Measurements from ENCODE around the gene AFTPH.
A peak's percentile ranks its signal among the peaks of the same experiment; 100 is the strongest.
"Not testable (repeated sequence)": the region's sequence is repeated elsewhere in the genome, so short reads cannot be mapped to it uniquely, and the experiment has no call there.

Gene AFTPH

DNA sequence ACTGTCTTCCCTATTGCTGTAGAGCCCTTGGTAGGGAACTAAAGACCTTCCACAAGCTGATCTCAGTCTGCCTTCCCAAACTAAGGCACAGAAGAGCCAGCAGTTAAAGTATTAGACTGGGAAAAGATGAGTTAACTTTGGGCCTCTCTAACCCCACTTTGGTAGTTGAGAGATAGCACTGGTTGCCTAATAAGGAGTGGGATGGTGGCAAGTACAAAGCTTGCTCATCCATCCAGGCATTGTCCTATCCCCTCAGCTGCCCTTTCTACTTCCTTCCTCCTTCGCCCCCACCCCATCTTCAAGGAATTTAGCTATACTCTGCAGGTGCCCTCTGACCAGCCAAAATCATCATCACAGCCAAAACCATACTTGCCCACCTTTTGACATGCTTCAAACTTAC, 22.2 kb upstream of the AFTPH start:
- DNase-seq = no peak

DNA sequence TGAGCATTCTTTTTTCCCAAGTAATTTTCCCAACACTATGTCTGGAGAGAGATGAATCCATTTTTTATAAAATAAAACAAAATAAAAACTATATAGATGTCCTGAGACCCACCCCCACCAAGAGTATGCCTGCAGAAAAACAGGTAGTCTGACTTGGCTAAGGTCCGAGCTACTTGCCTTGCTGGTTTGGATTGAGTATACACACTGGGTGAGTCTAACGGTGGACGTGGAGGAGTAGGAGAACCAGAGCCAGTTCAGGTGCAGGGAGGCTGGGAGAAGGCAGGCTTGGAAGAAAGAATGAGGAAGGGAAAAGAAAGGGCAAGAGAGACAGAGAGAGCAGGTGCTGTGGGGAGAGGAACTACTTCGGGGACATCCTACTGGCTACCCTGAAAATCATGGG, 21.3 kb upstream of the AFTPH start:
- no peak for DNase-seq

DNA sequence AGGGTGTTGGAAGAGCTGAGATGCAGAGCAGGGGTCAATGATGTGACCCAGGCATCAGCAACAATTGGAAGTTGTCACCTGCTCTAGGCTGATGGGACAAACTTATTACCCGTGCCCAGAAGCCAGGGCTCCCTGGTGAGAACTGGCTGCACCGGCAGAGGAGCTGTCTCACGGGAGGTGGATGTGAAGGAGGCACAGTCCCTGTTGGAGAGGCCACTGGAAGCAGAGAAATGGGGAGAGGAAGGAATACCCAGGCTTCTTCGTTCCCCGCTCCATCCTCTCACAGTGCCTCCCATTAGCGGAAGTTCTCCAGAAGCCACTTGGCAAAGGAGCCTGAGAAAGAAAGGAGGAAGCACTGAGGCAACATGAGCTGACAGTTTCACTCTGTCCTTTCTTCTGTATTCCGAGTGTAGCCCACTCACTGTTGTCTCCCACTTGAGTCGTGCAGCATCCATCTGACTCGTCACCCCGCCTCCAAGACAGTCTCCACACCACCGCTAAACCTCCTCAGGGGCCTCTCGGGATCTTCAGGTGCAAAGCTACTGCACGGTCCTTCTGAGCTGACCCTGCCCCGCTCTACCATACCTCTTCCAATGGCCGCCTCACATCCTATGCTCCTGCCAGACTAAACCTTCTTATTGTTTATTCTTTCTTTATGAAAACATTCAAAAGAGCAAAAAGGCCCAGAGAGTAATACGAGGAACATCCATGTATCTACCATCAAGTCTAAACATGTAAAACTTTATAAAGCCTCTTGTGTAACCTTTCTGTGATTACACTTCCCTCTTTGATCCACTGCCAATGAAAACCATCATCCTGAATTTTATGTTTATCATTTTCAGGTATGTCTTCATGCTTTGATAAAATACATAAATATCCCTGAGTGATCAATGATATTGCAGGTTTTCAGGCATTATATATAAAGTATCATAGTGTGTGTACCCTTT, 19.1 kb upstream of the AFTPH start:
- no peak for DNase-seq

- no peak for DNase-seq
Measured at GRCh38 chr2:64506686-64507085, 17.4 kb upstream of the AFTPH start.

GRCh38 chr2:64514008-64514407, 10.1 kb upstream of the AFTPH start:
- no peak for DNase-seq

GRCh38 chr2:64515086-64515485, 9.0 kb upstream of the AFTPH start:
- DNase-seq = no peak

GRCh38 chr2:64516651-64517510, 7.2 kb upstream of the AFTPH start:
- DNase-seq = no peak

DNA sequence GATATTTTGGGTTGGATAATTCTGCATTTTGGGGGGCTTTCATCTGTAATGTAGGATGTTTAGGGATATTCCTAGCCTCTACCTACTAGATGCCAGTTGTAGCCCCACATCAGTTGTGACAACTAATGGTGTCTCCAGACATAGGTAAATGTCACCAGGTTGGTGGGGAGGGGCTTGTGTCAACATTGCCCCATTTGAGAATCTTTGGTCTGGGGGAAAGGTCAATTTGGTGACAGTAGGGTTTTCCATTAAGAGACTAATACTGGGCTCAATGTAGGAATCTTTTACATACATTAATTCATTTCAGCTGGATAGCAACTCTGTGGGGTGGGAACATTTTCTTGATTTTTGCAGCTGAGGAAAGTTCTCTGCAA, 6.6 kb upstream of the AFTPH start:
- DNase-seq = no peak

- peak; percentile 66 for DNase-seq
Measured at GRCh38 chr2:64522843-64523428, 1.2 kb upstream of the AFTPH start.

DNA sequence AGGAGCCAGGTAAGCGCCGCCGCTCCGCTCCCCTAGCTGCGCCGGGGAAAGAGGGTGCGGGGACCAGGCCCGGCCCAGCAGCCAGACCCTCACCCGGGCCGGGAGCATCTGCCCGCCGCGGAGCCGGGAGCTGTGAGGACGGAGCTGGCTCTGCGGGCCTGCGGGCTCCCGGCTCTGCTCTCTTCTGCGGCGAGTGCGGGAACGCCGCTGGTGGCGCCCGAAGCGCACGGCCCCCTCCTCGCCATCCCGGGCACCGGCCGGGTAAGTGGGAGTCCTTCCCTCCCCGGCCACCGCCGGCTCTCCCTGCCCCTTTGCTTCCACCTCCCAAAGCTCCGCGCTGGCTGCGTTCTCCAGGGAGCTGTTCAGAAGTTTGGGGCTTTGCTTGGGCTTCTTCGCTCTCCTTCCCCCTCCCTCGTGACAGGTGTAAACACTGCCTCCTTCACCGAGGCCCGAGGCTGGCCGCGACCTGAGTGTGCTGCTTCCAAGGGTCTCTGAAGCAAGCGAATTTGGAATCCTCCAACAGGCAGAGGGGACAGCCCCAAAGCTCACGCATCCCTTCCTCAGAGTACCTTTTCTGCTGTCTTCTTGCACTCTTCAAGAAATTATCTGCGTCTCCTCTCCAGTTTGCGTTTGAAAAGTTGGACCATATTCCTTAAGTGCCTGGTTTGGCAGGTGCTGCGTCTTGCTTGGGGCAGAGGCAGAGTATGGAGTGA, 632 bp downstream of the AFTPH start:
- DNase-seq = peak; percentile 18

GRCh38 chr2:64525317-64525613, 1.1 kb downstream of the AFTPH start:
- DNase-seq = peak; percentile 13

DNA sequence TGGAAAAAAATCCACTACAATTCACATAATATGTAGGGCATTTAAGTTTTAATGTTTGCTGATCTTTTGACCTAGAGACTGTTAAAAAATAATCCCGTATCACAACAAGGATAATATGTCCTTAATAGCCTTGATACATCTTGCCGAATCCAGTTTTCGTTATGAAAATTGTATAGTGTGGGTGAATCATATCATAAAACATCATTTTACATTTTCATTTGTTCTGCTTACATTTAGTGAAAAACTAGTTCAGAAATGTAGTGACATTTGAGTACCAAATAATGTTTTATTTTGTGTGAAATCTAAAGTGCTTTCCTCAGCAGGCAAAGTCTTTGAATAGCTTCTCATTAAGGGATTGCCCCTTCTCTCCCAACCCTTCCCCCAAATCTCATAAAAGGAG, 1.9 kb downstream of the AFTPH start:
- no peak for DNase-seq

DNA sequence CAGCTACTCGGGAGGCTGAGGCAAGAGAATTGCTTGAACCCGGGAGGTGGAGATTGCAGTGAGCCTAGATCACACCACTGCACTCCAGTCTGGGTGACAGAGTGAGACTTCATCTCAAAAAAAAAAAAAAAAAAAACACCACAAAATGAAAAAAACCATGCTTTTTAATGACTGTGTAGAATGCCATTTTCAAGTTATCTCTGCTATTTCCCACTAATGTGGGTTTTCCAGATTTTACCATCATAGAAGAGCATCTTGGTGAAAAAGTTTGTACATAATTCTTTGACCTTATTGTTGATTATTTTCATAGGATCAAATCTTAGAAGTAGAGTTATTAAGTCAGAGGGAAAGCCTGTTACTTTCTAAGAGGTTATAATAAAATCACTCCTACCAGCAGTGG, 6.8 kb downstream of the AFTPH start:
- not testable (repeated sequence) for DNase-seq

DNA sequence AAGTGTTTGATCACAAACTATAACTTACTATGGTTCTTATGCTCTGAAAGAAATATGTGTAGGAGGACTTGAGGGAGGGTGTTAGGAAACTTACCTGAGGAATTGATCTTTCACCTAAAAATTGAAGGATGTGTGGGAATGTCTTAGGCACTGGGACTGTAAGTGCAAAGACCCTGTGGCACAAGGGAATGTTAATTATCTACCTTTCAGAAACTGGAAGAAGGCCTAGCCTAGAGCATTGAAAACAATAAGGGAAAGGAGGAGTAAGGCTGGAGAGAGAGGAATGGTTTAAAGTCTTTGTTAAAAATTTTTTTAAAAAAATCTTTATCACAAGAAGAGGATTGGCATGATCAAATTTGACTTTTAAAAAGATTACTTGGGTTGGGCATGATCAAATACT, 7.9 kb downstream of the AFTPH start:
- DNase-seq = no peak

- no peak for DNase-seq
Measured at GRCh38 chr2:64533882-64534281, 9.8 kb downstream of the AFTPH start.

- DNase-seq = no peak
Measured at GRCh38 chr2:64534363-64534762, 10.2 kb downstream of the AFTPH start.

DNA sequence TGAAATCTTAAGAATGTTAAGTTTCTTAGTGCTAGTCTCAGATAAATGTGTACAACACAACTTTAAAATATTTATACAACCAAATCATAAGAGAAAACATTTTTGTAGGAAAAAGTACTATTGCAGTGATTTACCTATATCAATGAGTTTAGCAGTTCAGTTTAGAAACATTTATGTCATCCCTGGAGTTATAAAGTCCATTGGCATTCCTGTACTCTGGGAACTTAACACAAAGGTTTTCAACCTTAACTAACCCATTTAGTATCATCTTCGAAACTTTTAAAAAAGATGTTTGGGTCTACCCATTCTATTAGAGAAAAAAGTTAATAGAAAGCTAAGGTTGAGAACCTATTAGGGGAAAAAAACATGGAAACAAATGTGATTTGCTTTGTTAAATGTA, 10.9 kb downstream of the AFTPH start:
- DNase-seq = no peak

DNA sequence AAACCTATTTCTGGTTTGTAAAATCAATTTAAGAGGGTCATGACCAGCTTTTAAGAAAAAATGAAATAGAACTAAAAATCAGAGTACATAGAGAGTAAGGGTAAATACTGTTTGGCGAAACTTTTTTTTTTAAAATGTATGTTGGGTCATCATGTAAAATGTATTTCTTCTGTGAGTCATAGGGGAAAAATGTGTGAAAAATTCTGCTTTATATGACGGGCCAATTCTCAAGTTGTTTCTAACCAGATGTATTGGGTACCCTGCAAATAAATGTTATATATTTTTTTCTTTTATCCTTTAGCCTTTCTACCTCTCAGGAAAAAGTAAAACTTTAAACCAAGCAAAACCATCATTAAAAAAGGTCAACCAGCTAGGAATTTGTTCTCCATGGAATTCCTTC, 13.9 kb downstream of the AFTPH start:
- DNase-seq = no peak

- DNase-seq = no peak
Measured at GRCh38 chr2:64538764-64539433, 14.8 kb downstream of the AFTPH start.

- DNase-seq = no peak
Measured at GRCh38 chr2:64540615-64541014, 16.5 kb downstream of the AFTPH start.

GRCh38 chr2:64541547-64541946, 17.4 kb downstream of the AFTPH start:
- no peak for DNase-seq
